GM08714 (cell line): Measurements from ENCODE around the gene SAMD14.

Experiments used
- H3K4me3 ChIP-seq: fragments of 200-500 bp; sonication (Bioruptor generic); 2 replicates; pipeline ENCODE4 v1.5.1; 2014; ENCODE audit warnings: mild to moderate bottlenecking, low read length, inconsistent platforms
- ZNF274 ChIP-seq: IDR thresholded peaks from 2 replicates; pipeline ENCODE4 v1.6.1; 2012; ENCODE audit warnings: mild to moderate bottlenecking, low read depth, low read length

SAMD14 gene

DNA sequence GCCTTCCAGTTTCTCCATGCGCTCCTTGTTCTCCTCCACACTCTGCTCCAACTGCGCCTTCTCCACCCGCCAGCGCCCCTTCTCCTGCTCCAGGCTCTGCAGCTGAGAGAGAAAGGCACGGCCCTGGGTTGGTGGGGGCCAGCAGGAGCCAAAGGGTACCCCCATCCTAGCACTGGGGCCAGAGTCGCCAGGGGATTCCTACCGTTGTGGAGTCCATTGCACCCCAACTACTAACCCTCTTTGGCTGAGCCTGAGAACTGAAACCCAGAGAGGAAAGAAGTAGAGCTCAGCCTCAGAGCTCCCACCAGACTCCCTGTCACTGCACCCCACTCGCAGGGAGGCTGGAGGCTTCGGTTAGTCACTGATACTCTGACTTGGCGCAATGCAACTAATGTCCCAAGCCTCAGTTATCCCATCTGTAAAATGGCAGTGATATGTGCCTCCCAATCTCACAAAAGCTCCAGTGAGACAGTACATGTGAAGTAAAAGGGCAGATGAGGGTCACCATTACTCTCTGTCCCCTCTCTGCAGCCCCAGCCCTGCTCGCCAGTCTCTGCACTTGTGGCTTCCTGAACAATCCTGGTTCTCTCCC, 6.2 kb upstream of the SAMD14 start:
- H3K4me3 ChIP-seq: no peak overlapping the region
- no peak for TF ChIP-seq ZNF274

DNA sequence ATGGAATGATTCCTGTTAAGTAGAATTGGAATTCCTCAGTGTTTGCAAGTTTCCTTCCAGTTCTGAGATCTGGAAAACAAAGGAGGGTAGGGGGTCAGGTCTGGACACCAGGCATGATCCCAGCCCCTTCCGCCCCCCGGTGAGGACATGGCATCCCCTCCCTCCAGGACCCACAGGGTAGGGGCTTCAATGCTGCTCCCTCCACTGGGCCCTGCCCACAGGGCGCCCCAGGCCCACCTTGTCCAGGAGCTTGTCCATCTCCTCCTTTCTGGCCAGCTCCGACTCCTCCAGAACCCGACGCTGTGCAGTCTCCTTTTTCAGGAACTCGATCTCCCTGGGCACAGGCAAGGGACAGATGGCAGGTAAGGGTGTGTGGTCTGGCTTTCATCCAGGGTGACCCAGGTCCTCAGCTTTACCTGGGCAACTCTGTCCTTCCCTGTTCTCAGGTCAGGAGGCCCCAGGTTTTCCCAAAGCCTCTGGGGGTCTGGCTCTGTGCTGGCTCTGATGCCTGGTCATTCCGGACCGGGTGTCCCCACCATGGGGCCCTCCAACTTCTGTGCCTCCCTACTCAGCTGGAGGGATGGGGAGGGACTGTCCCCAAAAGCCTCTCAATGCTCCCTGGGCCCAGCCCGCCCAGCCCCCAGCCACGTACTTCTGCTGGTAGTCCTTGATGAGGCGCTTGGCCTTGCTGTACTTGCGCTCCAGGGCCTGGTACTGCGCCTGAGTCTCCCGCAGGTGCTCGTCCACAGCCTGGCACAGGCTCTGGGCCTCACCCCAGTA, 5.5 kb upstream of the SAMD14 start:
- H3K4me3 ChIP-seq: no peak overlapping the region
- TF ChIP-seq ZNF274: no peak

DNA sequence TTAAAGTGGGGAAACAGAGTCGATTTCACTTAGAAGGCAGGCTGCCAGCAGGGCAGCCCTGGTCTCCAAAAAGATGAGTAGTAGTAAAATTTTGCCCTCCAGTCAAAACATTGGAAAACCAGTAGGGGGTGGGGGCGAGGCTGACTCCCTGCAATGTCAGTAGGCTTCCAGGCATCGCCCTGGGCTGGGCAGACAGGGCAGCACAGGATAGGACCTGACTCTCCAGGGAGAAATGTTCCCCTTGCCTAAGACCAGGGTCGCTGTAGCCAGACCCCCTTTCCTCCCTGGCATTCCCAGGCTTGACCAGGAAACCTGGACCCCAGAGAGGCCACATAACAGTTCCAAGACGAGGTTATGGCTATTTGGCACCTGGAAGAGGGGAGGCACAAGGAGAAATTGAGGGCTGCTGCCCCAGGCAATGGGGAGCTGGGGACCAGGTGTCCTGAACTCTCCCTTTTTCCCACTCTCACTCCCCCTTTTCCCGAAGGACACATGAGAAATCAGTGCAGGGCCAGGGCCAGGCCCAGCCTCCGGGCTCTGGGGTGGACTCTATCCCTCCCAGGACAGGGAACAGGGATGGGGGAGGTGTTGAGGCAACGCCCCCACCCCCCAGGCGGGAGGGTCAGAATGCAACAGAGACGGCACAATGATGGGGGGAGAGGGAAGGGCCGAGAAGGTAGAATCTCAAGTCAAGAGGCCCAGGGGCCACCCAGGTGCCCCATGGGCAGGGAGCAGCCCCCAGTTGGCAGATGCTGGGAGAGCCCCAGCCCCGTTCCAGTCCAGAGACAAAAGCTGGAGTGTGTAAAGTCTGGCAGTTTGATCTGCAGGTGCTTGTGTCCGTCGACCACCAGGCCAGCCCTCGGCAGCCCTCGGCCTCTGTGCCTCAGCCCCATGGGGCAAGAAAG, 4.5 kb upstream of the SAMD14 start:
- TF ChIP-seq ZNF274: no peak
- H3K4me3 ChIP-seq: no peak overlapping the region

DNA sequence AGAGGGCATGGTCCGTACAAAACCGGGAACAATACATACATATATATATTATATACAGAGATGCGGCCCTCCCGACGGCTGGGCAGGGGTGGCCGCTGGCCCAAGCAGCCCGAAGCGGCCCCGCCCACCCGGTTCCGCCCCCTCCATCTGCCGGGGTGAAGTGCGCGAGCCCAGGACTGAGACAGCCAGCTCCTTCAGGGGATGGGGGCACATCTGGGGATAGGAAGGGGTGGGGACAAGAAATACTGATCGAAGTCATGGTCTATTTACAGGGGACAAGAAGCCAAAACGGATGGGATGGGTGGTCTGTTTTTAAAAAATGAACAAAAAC, 3.8 kb upstream of the SAMD14 start:
- TF ChIP-seq ZNF274: no peak

DNA sequence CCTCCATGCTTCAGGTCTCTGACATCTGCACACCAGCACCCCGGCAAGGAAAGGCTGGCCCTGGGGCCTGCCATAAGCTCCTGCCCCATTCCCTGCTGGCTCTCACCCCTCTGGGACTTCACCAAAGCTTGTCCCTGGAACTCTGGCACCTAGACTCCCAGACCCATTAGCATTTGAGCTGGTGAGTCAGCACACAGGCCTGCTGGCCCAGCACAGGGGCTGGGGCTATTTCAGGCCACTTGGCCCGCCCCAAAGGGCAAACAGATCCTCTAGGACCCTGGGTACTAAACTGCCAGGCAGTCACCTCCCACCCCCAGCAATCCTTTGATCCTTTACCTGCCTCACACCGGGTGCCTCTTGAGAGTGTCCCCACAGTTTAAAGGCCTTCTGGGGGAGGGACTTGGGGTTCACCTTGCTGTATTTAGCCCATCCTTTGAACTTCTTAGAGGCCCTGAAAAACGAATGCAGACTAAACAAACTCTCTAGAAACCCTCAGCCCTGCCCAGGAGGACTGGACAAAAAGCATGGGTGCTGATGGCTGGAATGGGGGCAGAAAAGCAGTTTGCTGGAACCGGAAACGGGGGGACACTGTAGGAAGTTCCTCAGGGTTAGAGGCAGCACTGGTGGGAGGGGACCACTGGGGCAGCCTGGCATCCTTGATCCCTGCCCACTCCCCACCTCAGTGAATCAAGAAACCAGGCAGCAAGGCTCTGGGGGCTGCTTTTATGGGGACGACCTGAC, 3.2 kb upstream of the SAMD14 start:
- TF ChIP-seq ZNF274: no peak
- H3K4me3 ChIP-seq: no peak overlapping the region

More for the DNA sequence above, 3.8 kb upstream of the SAMD14 start:
- H3K4me3 ChIP-seq: no peak overlapping the region

DNA sequence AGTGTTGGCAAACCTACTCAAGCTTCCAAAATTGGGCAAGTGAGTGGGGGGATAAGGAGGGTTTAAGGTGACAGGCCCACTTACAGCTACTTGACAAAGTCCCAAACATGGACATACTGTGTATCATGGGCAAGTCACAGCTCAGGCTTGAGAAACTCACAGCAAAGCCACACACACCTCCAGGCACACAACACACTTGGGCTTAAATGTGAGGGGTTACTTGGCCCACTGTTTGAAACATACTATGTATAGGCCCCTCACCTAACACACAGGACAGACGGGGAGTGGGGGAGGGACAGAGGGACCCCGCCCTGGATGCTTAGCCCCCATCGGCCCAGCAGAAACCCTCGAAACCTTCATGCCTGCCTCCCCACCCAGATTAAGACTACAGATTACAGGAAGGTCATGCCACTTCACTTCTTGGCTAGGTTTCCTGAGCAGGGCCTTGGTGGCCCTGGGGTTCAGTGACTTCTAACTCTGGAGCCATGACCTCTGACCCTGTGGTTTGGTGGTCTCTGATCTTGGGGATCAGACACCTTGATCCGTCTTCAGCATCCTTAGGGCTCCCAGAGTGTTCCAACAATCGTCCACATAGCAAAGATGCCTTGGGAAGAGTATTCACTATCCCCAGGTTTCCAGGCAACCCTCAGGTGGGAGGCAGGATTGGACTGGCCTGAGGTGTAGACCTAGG, 2.3 kb upstream of the SAMD14 start:
- no peak overlapping the region for H3K4me3 ChIP-seq
- no peak for TF ChIP-seq ZNF274

DNA sequence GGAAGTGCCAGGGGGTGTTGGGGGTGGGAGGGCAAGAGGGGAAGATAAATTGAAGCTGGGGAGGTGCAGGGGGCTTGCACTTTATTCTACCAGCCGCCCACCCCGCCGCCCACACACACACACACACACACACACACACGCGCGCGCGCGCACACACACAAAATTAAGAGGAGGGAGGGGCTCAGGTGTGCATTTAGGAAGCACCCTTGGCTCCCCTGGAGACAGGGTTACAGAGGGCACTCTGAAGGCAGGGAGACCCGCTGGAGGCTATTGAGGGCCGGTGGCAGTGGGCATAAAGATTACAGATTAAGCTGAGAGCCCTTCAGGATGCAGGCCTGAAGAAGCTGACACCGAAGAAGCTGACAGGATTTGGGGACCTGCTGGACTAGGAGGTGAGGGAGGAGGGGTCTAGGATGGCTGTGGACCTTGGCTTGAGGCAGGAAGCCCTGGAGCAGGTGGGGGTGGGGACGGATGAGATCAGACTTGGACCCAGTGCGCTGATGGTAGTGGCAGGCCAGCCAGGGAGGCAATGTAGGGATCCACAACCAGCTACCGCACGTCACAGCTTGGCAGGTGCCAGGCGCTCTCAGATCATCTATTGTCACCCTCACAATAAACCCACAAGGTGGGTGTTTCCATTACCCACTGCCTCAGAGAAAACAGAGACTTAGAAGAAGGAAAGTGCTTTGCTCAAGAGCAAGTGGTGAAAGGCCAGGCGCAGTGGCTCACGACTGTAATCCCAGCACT, 772 bp upstream of the SAMD14 start:
- H3K4me3 ChIP-seq: no peak overlapping the region
- TF ChIP-seq ZNF274: no peak

DNA sequence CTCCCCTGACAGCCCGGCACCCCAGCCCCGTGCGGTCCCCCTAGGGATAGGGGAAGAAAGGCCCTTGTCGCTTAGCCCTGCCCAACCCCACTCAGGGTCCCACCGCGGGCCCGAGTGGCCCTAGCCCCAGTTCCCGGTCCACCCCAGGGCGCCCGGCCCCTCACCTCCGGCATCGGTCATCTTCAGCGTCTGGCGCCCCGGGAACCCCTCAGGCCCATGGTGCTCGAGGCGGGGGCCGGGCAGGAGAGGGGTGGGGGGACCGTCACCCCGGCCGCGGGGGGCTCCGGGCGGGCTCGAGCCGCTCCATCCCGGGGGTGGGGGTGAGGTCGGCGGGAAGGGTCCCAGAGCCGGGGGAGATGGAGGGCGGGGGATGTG, 620 bp downstream of the SAMD14 start:
- peak overlapping the region; percentile 20; the same call in 1 of the 2 replicates for H3K4me3 ChIP-seq
- TF ChIP-seq ZNF274: no peak

DNA sequence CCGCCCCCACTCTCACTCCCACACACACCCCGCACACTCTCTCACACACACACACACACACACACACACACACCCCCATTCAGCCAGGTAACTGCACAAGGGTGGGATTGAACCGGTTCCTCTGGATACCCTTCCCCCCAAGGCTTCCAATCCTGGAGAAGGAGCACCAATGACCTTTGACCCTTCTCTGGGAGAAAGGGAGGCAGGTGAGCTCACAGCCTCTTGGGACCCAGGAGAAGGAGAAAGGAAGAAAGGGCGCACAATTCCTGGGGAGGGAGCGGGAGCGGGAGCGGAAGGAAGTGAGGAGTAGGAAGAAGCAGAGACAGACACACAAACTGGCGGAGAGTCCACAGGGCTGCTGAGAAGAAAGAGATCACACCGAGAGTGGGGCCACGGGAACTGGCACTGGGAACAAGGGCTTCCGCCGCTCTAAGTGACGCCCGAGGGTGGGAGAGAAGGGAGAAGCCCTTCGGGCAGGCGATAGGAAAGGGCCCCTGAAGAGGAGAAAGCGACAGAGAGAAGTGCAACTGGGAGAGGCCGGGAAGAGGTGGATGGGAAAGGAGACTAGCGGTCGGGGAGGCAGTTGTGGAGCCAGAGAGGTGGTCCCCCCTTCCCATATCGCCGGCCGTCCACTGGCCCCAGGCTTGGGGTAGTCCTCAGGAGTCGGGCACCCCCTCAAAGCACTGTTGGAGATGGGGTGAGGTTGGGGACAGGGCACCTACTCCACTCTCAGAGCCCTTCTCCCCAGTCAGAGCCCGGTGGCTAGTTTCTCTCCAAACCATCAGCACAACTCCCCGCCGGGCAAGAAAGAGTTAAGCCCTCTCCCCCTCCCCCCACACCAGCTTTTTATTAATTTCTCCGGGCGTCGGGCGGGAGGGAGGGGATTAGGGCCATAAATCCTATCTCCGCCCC, 1.3 kb downstream of the SAMD14 start:
- H3K4me3 ChIP-seq: no peak overlapping the region
- TF ChIP-seq ZNF274: no peak

DNA sequence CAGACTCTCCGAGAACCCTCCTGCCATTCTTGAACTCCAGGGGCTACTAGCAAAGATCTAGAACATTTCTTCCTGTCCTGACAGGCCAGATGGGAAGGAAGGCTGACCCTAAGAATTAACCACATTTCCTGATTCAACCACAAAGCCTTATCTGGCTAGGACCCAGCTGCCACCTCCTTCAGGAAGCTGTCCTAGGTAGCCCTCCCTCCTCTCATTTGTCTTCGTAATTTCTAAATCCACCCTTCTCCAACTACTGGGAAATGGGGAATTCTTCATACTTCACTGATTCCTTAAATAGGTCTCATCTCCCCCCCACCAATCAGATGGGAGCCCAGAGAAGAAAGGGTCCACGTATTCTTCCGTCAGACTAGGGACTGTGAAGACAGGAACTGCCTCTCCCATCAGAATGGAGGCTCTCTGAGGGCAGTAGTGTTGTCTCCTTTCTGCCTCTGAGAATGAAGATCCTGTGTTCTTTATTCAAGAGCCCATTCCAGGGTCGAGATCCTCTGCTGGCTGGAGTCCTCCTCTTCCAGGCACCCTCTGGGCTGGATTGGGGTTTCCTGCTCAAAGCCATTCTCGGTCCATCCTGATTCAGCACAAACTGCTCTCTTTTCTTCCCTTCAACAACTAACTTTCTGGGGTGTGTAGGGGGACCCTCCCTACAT, 2.1 kb downstream of the SAMD14 start:
- TF ChIP-seq ZNF274: no peak
- no peak overlapping the region for H3K4me3 ChIP-seq

DNA sequence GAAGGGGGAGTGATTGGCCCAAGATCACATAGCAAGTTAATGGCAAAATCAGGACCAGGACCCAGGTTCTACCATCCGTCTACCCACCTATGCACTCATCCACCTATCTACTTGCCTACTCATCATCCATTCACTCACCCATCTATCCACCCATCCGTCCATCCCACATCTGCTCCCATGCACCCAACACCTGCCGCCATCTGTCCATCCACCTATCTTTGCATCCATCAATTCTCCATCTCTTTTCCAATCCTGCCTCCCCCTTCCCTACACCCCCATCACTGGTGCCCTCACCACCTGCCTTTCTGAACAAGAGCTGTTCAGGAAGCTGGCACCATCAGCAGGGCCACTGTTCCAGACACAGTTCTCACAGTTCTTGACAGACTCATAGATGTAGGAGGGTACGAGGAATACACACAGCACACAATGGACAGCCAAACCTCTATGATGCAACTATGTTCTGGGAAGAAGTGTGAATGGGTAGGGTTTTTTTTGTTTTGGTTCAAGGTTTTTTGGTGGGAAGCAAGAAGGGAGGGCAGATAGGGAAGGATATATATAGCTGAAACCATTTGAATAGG, 4.5 kb downstream of the SAMD14 start:
- no peak for TF ChIP-seq ZNF274
- H3K4me3 ChIP-seq: no peak overlapping the region
